ENCODE measurements around the gene COL18A1. TPM values are rescaled to one million over a fixed set of nuclear protein-coding genes. Genes with fewer than 3 reads are reported as not detected.

The COL18A1 gene
- total and polyA plus RNA-seq, 9 of the 15 experiments (the other 6 are each of a cell fraction or from before 2014, with no cell fraction given) = 0.14 to 16.4 (median 2.0) TPM

DNA sequence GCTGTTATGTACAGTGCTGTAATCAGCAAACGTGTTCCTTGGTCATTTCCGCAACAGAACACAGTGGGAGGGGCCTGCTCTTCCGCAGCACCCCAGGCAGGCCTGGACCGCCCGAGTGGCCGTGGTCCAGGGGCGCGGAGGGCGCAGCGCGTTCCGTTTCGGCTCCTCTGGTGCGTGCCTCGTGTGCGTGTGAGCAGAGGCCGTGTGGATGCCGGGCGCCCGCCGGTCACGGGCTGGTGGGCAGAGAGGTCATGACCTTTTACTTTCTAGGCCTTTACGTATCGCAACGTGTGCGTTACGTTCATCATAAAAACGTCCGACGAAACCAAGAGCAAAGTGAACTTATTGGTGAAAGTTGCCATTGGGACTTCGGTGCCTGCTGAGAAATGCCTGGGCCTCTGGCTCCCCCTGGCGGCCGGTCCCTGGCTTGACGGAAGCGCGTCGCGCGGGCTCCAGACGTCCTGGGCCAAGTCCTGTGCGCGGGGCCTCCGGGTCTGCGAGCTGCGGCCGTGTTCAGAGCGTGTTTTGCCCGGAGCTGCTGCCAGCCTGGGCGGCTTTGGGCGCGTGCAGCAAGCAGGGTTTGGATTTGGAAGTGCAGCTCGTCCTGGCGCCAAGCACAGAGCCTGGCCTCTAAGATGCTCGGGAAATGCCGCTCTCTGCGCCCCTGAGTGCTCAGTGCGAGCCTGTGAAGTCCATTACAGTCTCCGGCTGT, 34.4 kb downstream of the COL18A1 start (continued):
- TF ChIP-seq ZNF79 (CRISPR knock-in tag; IDR thresholded peaks at IDR 0.05; ENCODE audit: low read depth) (no peak), RAD21 (CRISPR knock-in tag; conservative IDR thresholded peaks at IDR 0.05 in 1 of 2, IDR thresholded peaks at IDR 0.05 in 1 of 2) (peak; percentile 100), MAFK (IDR thresholded peaks at IDR 0.05; ENCODE audit: low read length) (no peak), FOSL1 (tag; conservative IDR thresholded peaks at IDR 0.05) (peak; percentile 47), NR2C2 (CRISPR knock-in tag; IDR thresholded peaks at IDR 0.05) (peak; percentile 90), NR2C2 (tag; IDR thresholded peaks at IDR 0.05) (peak; percentile 86), SRSF9 (IDR thresholded peaks at IDR 0.05; ENCODE audit: borderline replicate concordance, low read depth, low read length) (no peak), CGGBP1 (CRISPR knock-in tag; IDR thresholded peaks at IDR 0.05) (no peak), ESRRA (IDR thresholded peaks at IDR 0.05; ENCODE audit: borderline replicate concordance, low read depth) (peak; percentile 87), TEAD1 (CRISPR knock-in tag; IDR thresholded peaks at IDR 0.05) (no peak), CTCF (IDR thresholded peaks at IDR 0.05 in 2 of 3, conservative IDR thresholded peaks at IDR 0.05 in 1 of 3; ENCODE audit: insufficient read depth in 2 of 3, low read depth in 1 of 3, low read length in 3 of 3) (peak; percentile 97 to 98 (median 98)), YY1 (IDR thresholded peaks at IDR 0.05; ENCODE audit: borderline replicate concordance in 1 of 3, control insufficient read depth in 1 of 3, extremely low read depth in 1 of 3, insufficient read depth in 3 of 3, insufficient read length in 1 of 3, insufficient replicate concordance in 2 of 3, low read depth in 1 of 3, low read length in 2 of 3) (peak in 2 of 3 experiments; percentile 38 to 45), ZEB2 (IDR thresholded peaks at IDR 0.05) (0 out of 2 replicates have a peak, but pooled peaks have one; percentile 25), SMAD4 (CRISPR knock-in tag; conservative IDR thresholded peaks at IDR 0.05) (peak; percentile 64; the same call in 1 of the 2 replicates), PTTG1 (tag; IDR thresholded peaks at IDR 0.05; ENCODE audit: low read depth) (no peak), MCM3 (IDR thresholded peaks at IDR 0.05) (no peak), TFE3 (CRISPR knock-in tag; IDR thresholded peaks at IDR 0.05) (no peak), ZBTB33 (CRISPR knock-in tag; IDR thresholded peaks at IDR 0.05) (peak; percentile 77; the same call in 1 of the 2 replicates)
- TF ChIP-seq, protein P1, sequence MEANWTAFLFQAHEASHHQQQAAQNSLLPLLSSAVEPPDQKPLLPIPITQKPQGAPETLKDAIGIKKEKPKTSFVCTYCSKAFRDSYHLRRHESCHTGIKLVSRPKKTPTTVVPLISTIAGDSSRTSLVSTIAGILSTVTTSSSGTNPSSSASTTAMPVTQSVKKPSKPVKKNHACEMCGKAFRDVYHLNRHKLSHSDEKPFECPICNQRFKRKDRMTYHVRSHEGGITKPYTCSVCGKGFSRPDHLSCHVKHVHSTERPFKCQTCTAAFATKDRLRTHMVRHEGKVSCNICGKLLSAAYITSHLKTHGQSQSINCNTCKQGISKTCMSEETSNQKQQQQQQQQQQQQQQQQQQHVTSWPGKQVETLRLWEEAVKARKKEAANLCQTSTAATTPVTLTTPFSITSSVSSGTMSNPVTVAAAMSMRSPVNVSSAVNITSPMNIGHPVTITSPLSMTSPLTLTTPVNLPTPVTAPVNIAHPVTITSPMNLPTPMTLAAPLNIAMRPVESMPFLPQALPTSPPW (CRISPR knock-in tag; IDR thresholded peaks at IDR 0.05) = peak; percentile 54; the same call in 1 of the 2 replicates
